ENCODE measurements around the gene INSRR. TPM values are rescaled to one million over a fixed set of nuclear protein-coding genes. Genes with fewer than 3 reads are reported as not detected.

The INSRR gene
- polyA plus RNA-seq, 2 of the 4 experiments (the other 2 are of a cell fraction), result not detected

DNA sequence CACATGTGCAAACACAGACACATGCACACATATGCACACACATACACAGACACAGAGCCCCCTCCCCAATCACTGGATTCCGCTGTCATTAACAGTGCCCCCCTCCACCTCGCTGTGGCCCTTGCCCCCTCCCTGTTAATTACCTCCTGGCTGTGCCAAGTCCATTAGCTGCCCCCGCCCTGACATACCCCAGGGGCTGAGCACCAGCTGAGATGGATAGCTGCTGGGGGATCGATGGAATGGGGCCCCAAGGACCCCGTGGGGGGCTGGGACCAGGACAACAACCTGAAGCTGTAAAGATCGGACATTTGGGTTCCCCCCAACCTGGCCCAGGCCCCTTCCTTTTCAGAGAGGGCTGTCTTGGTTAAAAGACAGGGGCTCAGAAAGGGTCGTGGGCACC is 25.0 kb upstream of the INSRR start (continued):
- TF ChIP-seq KDM5A (IDR thresholded peaks at IDR 0.05) (no peak), JUN (IDR thresholded peaks at IDR 0.05) (no peak), EHF (CRISPR knock-in tag; IDR thresholded peaks at IDR 0.05) (no peak), ESRRA (IDR thresholded peaks at IDR 0.05; ENCODE audit: borderline replicate concordance, low read length) (no peak), TFCP2L1 (CRISPR knock-in tag; IDR thresholded peaks at IDR 0.05) (no peak), ZSCAN20 (CRISPR knock-in tag; IDR thresholded peaks at IDR 0.05) (no peak)
- TF ChIP-seq, protein P1, sequence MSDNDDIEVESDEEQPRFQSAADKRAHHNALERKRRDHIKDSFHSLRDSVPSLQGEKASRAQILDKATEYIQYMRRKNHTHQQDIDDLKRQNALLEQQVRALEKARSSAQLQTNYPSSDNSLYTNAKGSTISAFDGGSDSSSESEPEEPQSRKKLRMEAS (IDR thresholded peaks at IDR 0.05), result no peak
- TF ChIP-seq, protein P2, sequence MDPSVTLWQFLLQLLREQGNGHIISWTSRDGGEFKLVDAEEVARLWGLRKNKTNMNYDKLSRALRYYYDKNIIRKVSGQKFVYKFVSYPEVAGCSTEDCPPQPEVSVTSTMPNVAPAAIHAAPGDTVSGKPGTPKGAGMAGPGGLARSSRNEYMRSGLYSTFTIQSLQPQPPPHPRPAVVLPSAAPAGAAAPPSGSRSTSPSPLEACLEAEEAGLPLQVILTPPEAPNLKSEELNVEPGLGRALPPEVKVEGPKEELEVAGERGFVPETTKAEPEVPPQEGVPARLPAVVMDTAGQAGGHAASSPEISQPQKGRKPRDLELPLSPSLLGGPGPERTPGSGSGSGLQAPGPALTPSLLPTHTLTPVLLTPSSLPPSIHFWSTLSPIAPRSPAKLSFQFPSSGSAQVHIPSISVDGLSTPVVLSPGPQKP (IDR thresholded peaks at IDR 0.05; ENCODE audit: low read depth, low read length), result no peak

DNA sequence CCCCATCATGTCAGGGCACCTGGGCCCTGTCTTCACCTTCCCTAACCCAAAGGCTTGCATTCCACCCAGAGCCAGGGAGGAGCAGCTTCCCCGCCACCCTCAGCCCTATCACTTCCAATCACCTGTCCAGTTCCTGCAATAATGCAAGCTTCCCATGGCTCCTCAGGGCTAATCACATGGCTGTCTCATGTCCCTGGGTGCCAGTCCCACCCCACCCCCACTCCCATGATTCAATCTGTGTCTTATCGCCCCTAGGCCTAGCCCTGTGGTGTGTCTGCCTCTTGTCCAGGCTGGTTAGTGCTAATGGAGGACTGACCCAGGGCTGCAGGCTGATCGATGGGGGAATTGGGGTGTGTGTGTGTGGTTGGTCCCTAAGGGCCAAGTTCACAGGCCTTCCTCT is 23.6 kb upstream of the INSRR start:
- CTCF ChIA-PET, result interaction anchor here (0.9 to 20.8 kb wide), 4 partner anchors 9 to 193 kb away, joined by 3 to 239 read pairs (median 122); partner anchors contain the start of genes INSRR, NTRK1 and PEAR1
- H3K4me1 ChIP-seq, result no peaks in the 10 kb centered on the region
- POLR2A ChIA-PET, result no interaction called here

DNA sequence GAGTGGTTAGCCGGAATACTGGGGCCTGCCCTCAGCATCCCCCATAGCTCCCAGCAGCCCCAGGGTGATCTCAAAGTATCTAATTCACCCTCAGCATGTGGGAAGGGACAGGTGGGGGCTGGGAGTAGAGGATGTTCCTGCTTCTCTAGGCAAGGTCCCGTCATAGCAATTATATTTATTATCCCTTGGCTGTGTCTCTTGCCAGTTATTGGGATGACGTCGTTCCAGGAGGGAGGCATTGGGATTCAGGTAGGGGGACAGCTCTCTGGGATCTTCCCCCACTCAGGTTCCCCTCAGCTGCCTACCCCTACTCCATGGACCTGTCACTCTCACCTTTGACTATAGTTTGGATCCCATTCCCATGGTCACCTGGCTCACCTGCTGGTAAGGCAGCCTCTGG is 22.7 kb upstream of the INSRR start:
- Histone ChIP-seq H3K4me2 (no peak overlapping the region), H3K27ac (no peak overlapping the region), H3K4me1 (no peaks in the 10 kb centered on the region), H3K4me3 (no peak overlapping the region), H3K9me3 (no peaks in the 10 kb centered on the region)
- ChIA-PET POLR2A (no interaction called here), CTCF (interaction anchor here (0.6 to 20.8 kb wide), 11 partner anchors 10 to 192 kb away, joined by 3 to 239 read pairs (median 6); partner anchors contain the start of genes INSRR, METTL25B, NTRK1 and PEAR1)
- WGBS (ENCODE audit: missing lambda C conversion rate), result 75% methylated on average over 3 of the region's 4 CpGs
- TF ChIP-seq ZFP36 (IDR thresholded peaks at IDR 0.05; ENCODE audit: borderline replicate concordance, partially characterized antibody) (no peak), MAFK (IDR thresholded peaks at IDR 0.05; ENCODE audit: partially characterized antibody) (no peak), JUN (IDR thresholded peaks at IDR 0.05) (no peak), FOSB (CRISPR knock-in tag; IDR thresholded peaks at IDR 0.05) (no peak), RAD21 (conservative IDR thresholded peaks at IDR 0.05 in 1 of 2, IDR thresholded peaks at IDR 0.05 in 1 of 2) (no peak), RCOR1 (IDR thresholded peaks at IDR 0.05; ENCODE audit: low read depth, low read length) (no peak)
- DNase-seq (ENCODE audit: low read depth in 1 of 2, low spot score in 1 of 2) (no peak), FAIRE-seq (no peak), ATAC-seq (no peak)

More for the DNA sequence above, 23.6 kb upstream of the INSRR start:
- Histone ChIP-seq H3K4me3 (no peak overlapping the region), H3K9me3 (no peaks in the 10 kb centered on the region), H3K4me2 (no peak overlapping the region), H3K27ac (no peak overlapping the region)
- ATAC-seq (no peak), FAIRE-seq (no peak), DNase-seq (ENCODE audit: low read depth in 1 of 2, low spot score in 1 of 2) (no peak)
- TF ChIP-seq, protein P3, sequence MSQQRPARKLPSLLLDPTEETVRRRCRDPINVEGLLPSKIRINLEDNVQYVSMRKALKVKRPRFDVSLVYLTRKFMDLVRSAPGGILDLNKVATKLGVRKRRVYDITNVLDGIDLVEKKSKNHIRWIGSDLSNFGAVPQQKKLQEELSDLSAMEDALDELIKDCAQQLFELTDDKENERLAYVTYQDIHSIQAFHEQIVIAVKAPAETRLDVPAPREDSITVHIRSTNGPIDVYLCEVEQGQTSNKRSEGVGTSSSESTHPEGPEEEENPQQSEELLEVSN (IDR thresholded peaks at IDR 0.05; ENCODE audit: borderline replicate concordance, low read depth), result no peak
- TF ChIP-seq CBX8 (IDR thresholded peaks at IDR 0.05) (no peak), KDM5A (IDR thresholded peaks at IDR 0.05) (no peak), POLR2A (IDR thresholded peaks at IDR 0.05; ENCODE audit: low read length) (no peak), EHF (CRISPR knock-in tag; IDR thresholded peaks at IDR 0.05) (no peak)
- TF ChIP-seq, protein P1 (IDR thresholded peaks at IDR 0.05), result no peak
- 59% methylated on average over 2 of the region's 3 CpGs for WGBS (ENCODE audit: missing lambda C conversion rate)

DNA sequence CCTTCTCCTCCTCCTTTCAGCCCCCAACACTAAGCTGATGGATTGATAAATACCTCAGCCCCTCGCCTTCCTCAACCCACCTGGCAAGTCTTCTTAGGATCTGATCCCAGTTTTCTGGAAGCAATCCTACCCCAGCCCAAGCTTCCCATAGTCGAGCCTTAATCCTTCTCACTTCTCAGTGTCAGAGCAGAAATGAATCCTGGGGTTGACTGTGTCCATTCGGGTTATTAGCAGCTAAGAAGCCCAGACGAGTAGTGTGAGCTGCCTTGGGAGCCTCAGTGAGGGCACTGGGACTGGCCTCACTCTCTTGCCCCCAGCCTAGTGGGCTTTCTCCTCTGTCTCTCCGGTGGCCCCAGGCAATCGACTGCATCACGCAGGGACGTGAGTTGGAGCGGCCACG is 22.2 kb upstream of the INSRR start:
- no peak overlapping the region for H3K27ac ChIP-seq
- DNase-seq (ENCODE audit: low read depth in 1 of 2, low spot score in 1 of 2), result no peak
- no peaks in the 10 kb centered on the region for H3K4me1 ChIP-seq
- 64% methylated on average over 9 of the region's 10 CpGs for WGBS (ENCODE audit: missing lambda C conversion rate)
- ChIA-PET CTCF (interaction anchor here (0.6 to 20.8 kb wide), 14 partner anchors 10 to 191 kb away, joined by 3 to 239 read pairs (median 4); partner anchors contain the start of genes INSRR, LRRC71, METTL25B and NTRK1), POLR2A (no interaction called here)
- no peak overlapping the region for H3K4me2 ChIP-seq
- H3K4me3 ChIP-seq, result no peak overlapping the region
- no peaks in the 10 kb centered on the region for H3K9me3 ChIP-seq
- no peak for ATAC-seq
- FAIRE-seq, result no peak
- TF ChIP-seq FOSL2 (IDR thresholded peaks at IDR 0.05) (no peak), FOSL2 (CRISPR knock-in tag; IDR thresholded peaks at IDR 0.05) (no peak), CBX8 (IDR thresholded peaks at IDR 0.05) (no peak), ESRRA (IDR thresholded peaks at IDR 0.05; ENCODE audit: borderline replicate concordance, low read length) (no peak), RFX5 (IDR thresholded peaks at IDR 0.05) (no peak), PHF8 (IDR thresholded peaks at IDR 0.05; ENCODE audit: borderline replicate concordance, low read depth) (no peak), MAZ (IDR thresholded peaks at IDR 0.05; ENCODE audit: borderline replicate concordance, low read depth, low read length) (no peak), SREBF2 (IDR thresholded peaks at IDR 0.05) (no peak), RAD21 (conservative IDR thresholded peaks at IDR 0.05 in 1 of 2, IDR thresholded peaks at IDR 0.05 in 1 of 2) (no peak), POLR2AphosphoS2 (conservative IDR thresholded peaks at IDR 0.05; ENCODE audit: low read length) (no peak), CHD4 (IDR thresholded peaks at IDR 0.05; ENCODE audit: borderline replicate concordance) (no peak), RNF2 (IDR thresholded peaks at IDR 0.05; ENCODE audit: borderline replicate concordance, low read depth) (no peak)
- TF ChIP-seq, protein P4, sequence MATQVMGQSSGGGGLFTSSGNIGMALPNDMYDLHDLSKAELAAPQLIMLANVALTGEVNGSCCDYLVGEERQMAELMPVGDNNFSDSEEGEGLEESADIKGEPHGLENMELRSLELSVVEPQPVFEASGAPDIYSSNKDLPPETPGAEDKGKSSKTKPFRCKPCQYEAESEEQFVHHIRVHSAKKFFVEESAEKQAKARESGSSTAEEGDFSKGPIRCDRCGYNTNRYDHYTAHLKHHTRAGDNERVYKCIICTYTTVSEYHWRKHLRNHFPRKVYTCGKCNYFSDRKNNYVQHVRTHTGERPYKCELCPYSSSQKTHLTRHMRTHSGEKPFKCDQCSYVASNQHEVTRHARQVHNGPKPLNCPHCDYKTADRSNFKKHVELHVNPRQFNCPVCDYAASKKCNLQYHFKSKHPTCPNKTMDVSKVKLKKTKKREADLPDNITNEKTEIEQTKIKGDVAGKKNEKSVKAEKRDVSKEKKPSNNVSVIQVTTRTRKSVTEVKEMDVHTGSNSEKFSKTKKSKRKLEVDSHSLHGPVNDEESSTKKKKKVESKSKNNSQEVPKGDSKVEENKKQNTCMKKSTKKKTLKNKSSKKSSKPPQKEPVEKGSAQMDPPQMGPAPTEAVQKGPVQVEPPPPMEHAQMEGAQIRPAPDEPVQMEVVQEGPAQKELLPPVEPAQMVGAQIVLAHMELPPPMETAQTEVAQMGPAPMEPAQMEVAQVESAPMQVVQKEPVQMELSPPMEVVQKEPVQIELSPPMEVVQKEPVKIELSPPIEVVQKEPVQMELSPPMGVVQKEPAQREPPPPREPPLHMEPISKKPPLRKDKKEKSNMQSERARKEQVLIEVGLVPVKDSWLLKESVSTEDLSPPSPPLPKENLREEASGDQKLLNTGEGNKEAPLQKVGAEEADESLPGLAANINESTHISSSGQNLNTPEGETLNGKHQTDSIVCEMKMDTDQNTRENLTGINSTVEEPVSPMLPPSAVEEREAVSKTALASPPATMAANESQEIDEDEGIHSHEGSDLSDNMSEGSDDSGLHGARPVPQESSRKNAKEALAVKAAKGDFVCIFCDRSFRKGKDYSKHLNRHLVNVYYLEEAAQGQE (IDR thresholded peaks at IDR 0.05), result no peak
- TF ChIP-seq, protein P5, sequence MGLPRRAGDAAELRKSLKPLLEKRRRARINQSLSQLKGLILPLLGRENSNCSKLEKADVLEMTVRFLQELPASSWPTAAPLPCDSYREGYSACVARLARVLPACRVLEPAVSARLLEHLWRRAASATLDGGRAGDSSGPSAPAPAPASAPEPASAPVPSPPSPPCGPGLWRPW (IDR thresholded peaks at IDR 0.05), result no peak

All from A549 (cell line).